Omental fat pad (tissue), 4 donors: Measurements from ENCODE around the gene SLC39A7. TPM values are rescaled to one million over a fixed set of nuclear protein-coding genes. Genes with fewer than 3 reads are reported as not detected.

Experiments used
- ATAC-seq: fragments of 150-250 bp; one replicate; pipeline ENCODE4 v1.9.1; 2016; ENCODE audit warnings: mild to moderate bottlenecking, moderate library complexity; ENCODE audit not compliant: low FRiP score
- DNase-seq: peaks from one replicate; pipeline ENCODE4 v3.0.0-alpha.2; 2019; ENCODE audit warnings: low spot score
- total RNA-seq, 4 donors: library from RNA; depleted of rRNA; stranded (reverse); fragments of >200 nt; gene quantifications; one replicate each; pipeline ENCODE4 v1.1.0, GENCODE V29; 2016
- TF ChIP-seq, protein P1 (sequence below), 3 donors: fragments of 450-650 bp; IDR thresholded peaks; one replicate each; pipeline ENCODE4 v1.5.1; 2016 to 2017; ENCODE audit warnings: antibody characterized with exemption in 3 of 3, mild to moderate bottlenecking in 3 of 3, moderate library complexity in 2 of 3

Gene SLC39A7
- total RNA-seq, 4 donors from 2014 or later, result 57.5 to 82.8 (median 70.1) TPM

DNA sequence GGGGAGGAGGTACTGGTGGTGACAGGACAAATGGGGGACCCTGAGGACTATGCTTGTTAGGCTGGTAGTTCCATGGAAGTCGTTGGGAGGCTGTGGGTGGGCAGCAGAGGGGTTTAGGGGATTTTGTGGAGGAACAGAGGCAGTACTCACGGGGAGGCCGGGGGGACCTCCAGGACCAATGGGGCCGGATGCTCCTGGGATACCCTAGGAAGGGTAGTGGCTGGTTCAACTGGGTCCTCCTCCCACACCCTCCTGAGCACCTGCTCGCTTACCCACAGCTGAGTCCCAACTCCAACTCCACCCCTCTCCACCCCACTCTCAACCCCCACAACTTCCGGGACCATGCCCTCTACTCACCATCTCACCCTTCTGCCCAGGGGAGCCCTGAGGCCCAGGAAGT, 34.3 kb upstream of the SLC39A7 start:
- DNase-seq (no peak), ATAC-seq (no peak)
- TF ChIP-seq, protein P1, sequence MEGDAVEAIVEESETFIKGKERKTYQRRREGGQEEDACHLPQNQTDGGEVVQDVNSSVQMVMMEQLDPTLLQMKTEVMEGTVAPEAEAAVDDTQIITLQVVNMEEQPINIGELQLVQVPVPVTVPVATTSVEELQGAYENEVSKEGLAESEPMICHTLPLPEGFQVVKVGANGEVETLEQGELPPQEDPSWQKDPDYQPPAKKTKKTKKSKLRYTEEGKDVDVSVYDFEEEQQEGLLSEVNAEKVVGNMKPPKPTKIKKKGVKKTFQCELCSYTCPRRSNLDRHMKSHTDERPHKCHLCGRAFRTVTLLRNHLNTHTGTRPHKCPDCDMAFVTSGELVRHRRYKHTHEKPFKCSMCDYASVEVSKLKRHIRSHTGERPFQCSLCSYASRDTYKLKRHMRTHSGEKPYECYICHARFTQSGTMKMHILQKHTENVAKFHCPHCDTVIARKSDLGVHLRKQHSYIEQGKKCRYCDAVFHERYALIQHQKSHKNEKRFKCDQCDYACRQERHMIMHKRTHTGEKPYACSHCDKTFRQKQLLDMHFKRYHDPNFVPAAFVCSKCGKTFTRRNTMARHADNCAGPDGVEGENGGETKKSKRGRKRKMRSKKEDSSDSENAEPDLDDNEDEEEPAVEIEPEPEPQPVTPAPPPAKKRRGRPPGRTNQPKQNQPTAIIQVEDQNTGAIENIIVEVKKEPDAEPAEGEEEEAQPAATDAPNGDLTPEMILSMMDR (IDR thresholded peaks at IDR 0.05), result no peak

DNA sequence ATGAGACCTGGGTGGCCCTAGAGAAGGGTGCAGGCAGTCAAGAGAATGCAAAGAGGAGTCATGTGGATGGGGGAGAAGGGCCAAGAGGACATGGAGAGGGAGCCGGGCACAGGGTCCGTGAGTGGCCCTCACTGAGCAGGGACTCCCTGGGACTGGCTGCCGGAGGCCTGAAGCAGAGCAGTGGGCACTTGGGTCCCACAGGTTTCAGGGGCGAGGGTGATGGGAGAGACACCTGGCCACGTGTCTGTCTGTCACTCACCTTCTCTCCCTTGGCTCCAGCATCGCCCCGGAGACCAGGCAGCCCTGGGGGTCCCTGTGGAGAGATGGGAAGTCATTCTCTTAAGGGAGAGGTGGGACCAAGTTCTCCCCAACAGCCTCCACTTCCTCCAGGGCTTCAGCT, 33.9 kb upstream of the SLC39A7 start:
- TF ChIP-seq, protein P1 (IDR thresholded peaks at IDR 0.05), result no peak
- DNase-seq (no peak), ATAC-seq (no peak)

DNA sequence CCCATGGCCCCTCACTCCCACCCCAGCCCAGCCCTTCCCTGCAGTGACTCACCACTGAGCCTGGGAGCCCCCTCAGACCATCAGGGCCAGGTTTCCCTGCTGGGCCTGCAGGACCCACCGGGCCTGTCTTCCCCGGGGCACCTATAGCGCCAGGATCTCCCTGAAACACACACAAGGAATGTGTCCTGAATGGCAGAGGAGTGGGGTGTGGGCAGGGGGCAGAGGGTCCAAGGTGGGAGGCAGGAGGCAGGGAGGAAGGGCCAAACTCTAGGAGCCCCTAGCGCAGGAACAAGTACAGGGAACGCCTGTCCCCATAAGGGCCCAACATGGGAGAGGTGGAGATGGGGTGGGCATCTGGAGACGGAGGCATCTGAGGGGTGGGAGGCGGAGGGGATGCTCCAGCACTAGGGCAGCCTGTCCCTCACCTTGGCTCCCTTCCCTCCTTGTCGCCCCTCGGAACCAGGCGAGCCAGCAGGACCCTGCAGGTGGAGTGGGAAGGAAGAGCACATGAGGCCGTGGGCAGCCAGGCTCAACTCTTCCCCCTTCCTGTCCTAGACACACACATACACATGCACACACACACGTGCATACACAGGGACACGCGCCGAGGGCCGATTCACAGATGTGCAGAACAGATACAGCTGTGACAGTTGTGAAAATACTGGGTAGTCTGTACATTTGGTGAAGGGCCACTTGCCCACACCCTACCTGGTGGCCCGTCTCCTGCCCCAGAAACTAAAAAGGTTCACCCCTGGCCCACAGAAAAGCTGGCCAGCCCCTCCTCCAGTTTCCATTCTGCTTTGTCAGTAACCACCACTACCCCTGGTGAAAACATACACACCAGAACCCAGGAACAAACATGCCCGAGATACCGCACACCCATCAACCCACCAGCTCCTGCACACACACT, 33.0 kb upstream of the SLC39A7 start:
- DNase-seq (no peak), ATAC-seq (no peak)
- TF ChIP-seq, protein P1 (IDR thresholded peaks at IDR 0.05), result no peak

DNA sequence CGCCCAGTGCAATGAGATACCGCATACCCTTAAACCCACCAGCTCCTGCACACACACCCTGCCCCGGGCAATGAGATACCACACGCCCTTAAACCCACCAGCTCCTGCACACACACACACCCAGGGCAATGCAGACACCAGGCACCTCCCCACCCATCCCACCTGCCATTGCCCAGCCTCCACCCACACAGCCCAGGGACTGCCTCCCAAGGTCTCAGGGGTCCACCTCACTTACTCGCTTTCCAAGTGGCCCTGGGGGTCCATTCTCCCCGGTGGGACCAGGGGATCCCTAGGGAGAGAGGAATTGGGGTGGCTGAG, 32.4 kb upstream of the SLC39A7 start:
- ATAC-seq (no peak), DNase-seq (no peak)
- TF ChIP-seq, protein P1 (IDR thresholded peaks at IDR 0.05), result no peak

DNA sequence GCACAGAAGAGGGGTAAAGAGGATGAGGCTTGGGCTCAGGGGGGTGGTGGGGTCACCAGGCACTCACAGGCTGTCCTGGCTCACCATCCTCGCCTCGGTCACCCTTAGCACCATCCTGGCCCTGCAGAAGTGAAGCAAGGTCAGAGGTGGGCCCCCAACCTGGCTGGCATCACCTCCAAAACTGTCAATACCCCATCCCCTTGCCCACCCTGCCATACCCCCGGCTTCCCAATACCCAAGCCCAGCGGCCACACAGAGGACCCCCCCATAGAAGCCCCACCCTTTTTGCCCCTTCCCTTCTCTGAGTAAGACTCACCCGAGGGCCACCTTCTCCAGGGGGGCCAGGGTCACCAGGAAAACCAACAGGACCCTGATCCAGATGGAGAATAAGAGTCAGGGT, 32.0 kb upstream of the SLC39A7 start:
- ATAC-seq, result no peak
- TF ChIP-seq, protein P1 (IDR thresholded peaks at IDR 0.05), result no peak
- DNase-seq, result no peak

DNA sequence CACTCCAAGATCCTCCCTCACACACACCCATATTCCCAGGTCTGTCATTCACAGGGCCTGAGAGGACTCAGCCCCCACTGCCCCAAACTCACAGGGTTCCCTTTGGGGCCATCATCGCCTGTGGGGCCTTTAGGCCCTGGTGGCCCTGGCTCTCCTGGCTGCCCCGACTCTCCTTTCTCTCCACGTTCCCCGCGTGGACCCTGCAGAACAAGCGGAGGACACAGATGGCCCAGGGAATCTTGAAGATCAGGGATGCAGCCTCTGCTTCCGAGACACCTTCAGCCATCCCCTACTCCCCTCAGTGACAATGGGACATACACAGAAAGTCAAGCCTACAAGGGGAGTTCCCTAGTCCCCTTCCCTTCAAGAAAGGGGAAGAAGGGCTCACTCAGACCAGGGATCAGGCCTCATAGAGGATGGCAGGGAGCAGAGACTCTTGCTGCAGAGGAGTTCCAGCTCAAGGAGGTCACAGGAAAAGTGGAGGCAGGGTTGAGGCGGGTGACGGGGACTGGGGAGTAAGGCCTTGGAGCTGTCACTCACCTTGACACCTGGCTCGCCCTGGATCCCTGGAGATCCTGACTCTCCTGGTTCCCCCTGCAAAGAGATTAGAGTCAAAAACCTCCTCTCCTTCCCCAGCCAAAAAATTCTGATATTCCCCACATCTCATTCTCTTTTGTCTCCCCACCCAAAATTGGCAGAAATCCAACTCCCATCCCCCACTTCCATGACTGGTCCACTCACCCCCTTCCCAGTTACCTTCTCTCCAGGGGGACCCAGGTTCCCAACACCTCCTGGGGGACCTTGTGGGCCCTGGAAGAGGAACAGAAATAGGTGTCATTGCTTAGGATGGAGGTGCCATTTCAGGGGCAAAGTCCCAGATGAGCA, 31.1 kb upstream of the SLC39A7 start:
- ATAC-seq, result no peak
- TF ChIP-seq, protein P1 (IDR thresholded peaks at IDR 0.05), result no peak
- DNase-seq, result no peak
